IMR-90 (cell line): ENCODE data around the gene KCNK5. TPM values are rescaled to one million over a fixed set of nuclear protein-coding genes. Genes with fewer than 3 reads are reported as not detected.

Experiments
- ATAC-seq: fragments of 200-7000 bp; cut with Tn5 transposase; 2 replicates; pipeline ENCODE4 v1.9.1; 2020; ENCODE audit warnings: low read depth, mild to moderate bottlenecking, moderate library complexity
- BruUV-seq: library from RNA; stranded (reverse); fragments of 400-500 nt; replicated peaks from 2 replicates; lab custom pipeline; 2021; lab: Mats Ljungman, UMichigan
- CTCF ChIA-PET: fragments of 300-600 bp; formaldehyde crosslinking; extraction: SDS; loops from one replicate; lab custom pipeline; 2021; ENCODE audit warnings: antibody characterized with exemption; lab: Yijun Ruan, JAX
- POLR2A ChIA-PET: fragments of 300-600 bp; sonication (Branson Sonifier 250); formaldehyde crosslinking; loops from one replicate; lab custom pipeline; 2022; ENCODE audit warnings: antibody characterized with exemption; ENCODE audit not compliant: unreplicated experiment; lab: Charles Lee
- DNase-seq: peaks from one replicate; pipeline ENCODE4 v3.0.0; 2013
- H2AFZ ChIP-seq: replicated peaks from 2 replicates; pipeline ENCODE3; 2013; ENCODE audit warnings: low read length, mild to moderate bottlenecking; ENCODE audit not compliant: poor library complexity
- H2AK5ac ChIP-seq: 2 replicates; pipeline ENCODE4 v1.6.1; 2013; ENCODE audit warnings: low read depth, low read length, inconsistent platforms
- H2AK9ac ChIP-seq: replicated peaks from 2 replicates; pipeline ENCODE3; 2013; ENCODE audit warnings: mild to moderate bottlenecking, low read depth, low read length, moderate library complexity; ENCODE audit not compliant: poor library complexity
- H2BK120ac ChIP-seq: 2 replicates; pipeline ENCODE4 v1.6.1; 2013; ENCODE audit warnings: low read depth, low read length, inconsistent platforms
- H2BK15ac ChIP-seq: 3 replicates; pipeline ENCODE4 v1.6.1; 2013; ENCODE audit warnings: low read depth, low read length, inconsistent platforms
- H2BK20ac ChIP-seq: 2 replicates; pipeline ENCODE4 v1.6.1; 2013; ENCODE audit warnings: low read depth, mild to moderate bottlenecking, inconsistent platforms, low read length, moderate library complexity
- H2BK5ac ChIP-seq: 2 replicates; pipeline ENCODE4 v1.6.1; 2013; ENCODE audit warnings: mild to moderate bottlenecking, low read depth, low read length, inconsistent platforms; ENCODE audit not compliant: poor library complexity, severe bottlenecking
- H3K14ac ChIP-seq: replicated peaks from 2 replicates; pipeline ENCODE4 v1.6.1; 2013; ENCODE audit warnings: low read depth, low read length, inconsistent platforms
- H3K18ac ChIP-seq: 2 replicates; pipeline ENCODE4 v1.6.1; 2013; ENCODE audit warnings: low read depth, low read length, control low read depth
- H3K23ac ChIP-seq: 2 replicates; pipeline ENCODE4 v1.6.1; 2013; ENCODE audit warnings: low read depth, low read length, inconsistent platforms
- H3K27ac ChIP-seq: 2 replicates; pipeline ENCODE4 v1.5.1; 2013; ENCODE audit warnings: mild to moderate bottlenecking, control low read depth, low read length; ENCODE audit not compliant: insufficient read depth
- H3K27me3 ChIP-seq: 2 replicates; pipeline ENCODE4 v1.6.1; 2013; ENCODE audit warnings: low read length; ENCODE audit not compliant: control insufficient read depth, insufficient read depth
- H3K36me3 ChIP-seq: 2 replicates; pipeline ENCODE4 v1.6.1; 2013; ENCODE audit warnings: low read length, mixed read lengths; ENCODE audit not compliant: control insufficient read depth, insufficient read depth
- H3K4ac ChIP-seq: 2 replicates; pipeline ENCODE4 v1.6.1; 2013; ENCODE audit warnings: low read depth, low read length, inconsistent platforms
- H3K4me1 ChIP-seq: 2 replicates; pipeline ENCODE4 v1.6.1; 2013; ENCODE audit warnings: low read length, mixed read lengths; ENCODE audit not compliant: control insufficient read depth, insufficient read depth
- H3K4me2 ChIP-seq: 2 replicates; pipeline ENCODE4 v1.6.1; 2013; ENCODE audit warnings: low read depth, mild to moderate bottlenecking, control low read depth, low read length, moderate library complexity
- H3K4me3 ChIP-seq: 2 replicates; pipeline ENCODE4 v1.5.1; 2013; ENCODE audit warnings: low read depth, mild to moderate bottlenecking, control low read depth, low read length, moderate library complexity; ENCODE audit not compliant: insufficient read depth
- H3K56ac ChIP-seq: 2 replicates; pipeline ENCODE4 v1.6.1; 2013; ENCODE audit warnings: low read length, inconsistent platforms; ENCODE audit not compliant: insufficient read depth; ENCODE audit errors: extremely low read depth
- H3K79me1 ChIP-seq, 2 experiments: 2 replicates each; pipeline ENCODE4 v1.6.1; 2013; ENCODE audit warnings: low read length in 2 of 2, inconsistent platforms in 1 of 2, low read depth in 1 of 2
- H3K9ac ChIP-seq: 2 replicates; pipeline ENCODE4 v1.6.1; 2013; ENCODE audit warnings: low read depth, low read length, control low read depth
- H3K9me1 ChIP-seq: 2 replicates; pipeline ENCODE4 v1.6.1; 2013; ENCODE audit warnings: low read length, inconsistent platforms; ENCODE audit not compliant: insufficient read depth
- H3K9me3 ChIP-seq: 2 replicates; pipeline ENCODE4 v1.6.1; 2013; ENCODE audit warnings: low read length; ENCODE audit not compliant: control insufficient read depth, insufficient read depth
- H4K20me1 ChIP-seq: 2 replicates; pipeline ENCODE4 v1.6.1; 2013; ENCODE audit warnings: low read length, inconsistent platforms; ENCODE audit not compliant: insufficient read depth
- H4K5ac ChIP-seq: 2 replicates; pipeline ENCODE4 v1.6.1; 2013; ENCODE audit warnings: mild to moderate bottlenecking, low read depth, low read length, control low read depth
- H4K8ac ChIP-seq, 2 experiments: 2 replicates each; pipeline ENCODE4 v1.6.1; 2013; ENCODE audit warnings: low read depth in 2 of 2, low read length in 2 of 2, control low read depth in 1 of 2, inconsistent platforms in 1 of 2
- H4K91ac ChIP-seq: 2 replicates; pipeline ENCODE4 v1.6.1; 2013; ENCODE audit warnings: low read depth, low read length, inconsistent platforms; ENCODE audit not compliant: insufficient read depth
- BHLHE40 ChIP-seq: fragments of 150-350 bp; IDR thresholded peaks from 2 replicates; pipeline ENCODE4 v1.6.1; 2016; ENCODE audit warnings: mild to moderate bottlenecking, low read depth, low read length
- CEBPB ChIP-seq: IDR thresholded peaks from 2 replicates; pipeline ENCODE4 v1.6.1; 2012; ENCODE audit warnings: low read depth, low read length, improper control_type of control experiment
- FOS ChIP-seq: fragments of 150-350 bp; IDR thresholded peaks from 2 replicates; pipeline ENCODE4 v1.6.1; 2016; ENCODE audit warnings: low read depth, low read length
- MAFK ChIP-seq: IDR thresholded peaks from 2 replicates; pipeline ENCODE4 v1.6.1; 2012; ENCODE audit warnings: low read depth, low read length, improper control_type of control experiment
- MAZ ChIP-seq: IDR thresholded peaks from 2 replicates; pipeline ENCODE4 v1.6.1; 2012; ENCODE audit warnings: low read depth, mild to moderate bottlenecking, low read length, improper control_type of control experiment, moderate library complexity, borderline replicate concordance
- NFE2L2 ChIP-seq: fragments of 150-350 bp; IDR thresholded peaks from 2 replicates; pipeline ENCODE4 v1.6.1; 2016; ENCODE audit warnings: low read depth, mild to moderate bottlenecking, low read length
- RAD21 ChIP-seq: IDR thresholded peaks from 2 replicates; pipeline ENCODE4 v1.6.1; 2012; ENCODE audit warnings: low read length, improper control_type of control experiment
- RCOR1 ChIP-seq: IDR thresholded peaks from 2 replicates; pipeline ENCODE4 v1.6.1; 2012; ENCODE audit warnings: mild to moderate bottlenecking, low read length, improper control_type of control experiment; ENCODE audit not compliant: insufficient replicate concordance
- SMC3 ChIP-seq: fragments of 150-350 bp; IDR thresholded peaks from 2 replicates; pipeline ENCODE4 v1.6.1; 2016; ENCODE audit warnings: low read depth, mild to moderate bottlenecking, antibody characterized with exemption, low read length, moderate library complexity
- WGBS, 2 experiments: methylation state at CpG; one replicate each; pipeline versions ENCODE4 v1.1.5 to v1.1.7; 2013; ENCODE audit warnings: missing lambda C conversion rate in 2 of 2; ENCODE audit not compliant: insufficient read length in 1 of 2; ENCODE audit errors: extremely low coverage in 2 of 2; 5-methylcytosine and 5-hydroxymethylcytosine counted together
- dilution Hi-C: fragments of 300-500 bp; cut with HindIII; formaldehyde crosslinking; loops from one replicate; pipeline ENCODE4 v1.14.3; 2018; ENCODE audit warnings: low sequenced_read_pairs; ENCODE audit not compliant: unreplicated experiment
- in situ Hi-C: fragments of 300-500 bp; cut with MboI; formaldehyde crosslinking; loops from 3 replicates; pipeline ENCODE4 v1.14.3; 2019; ENCODE audit warnings: low sequenced_read_pairs, inconsistent platforms, mixed read lengths
- intact Hi-C: fragments of 100-400 bp; cut with micrococcal nuclease; formaldehyde crosslinking; loops from 2 replicates; pipeline ENCODE4 v1.10.0; 2022
- polyA plus RNA-seq, 3 experiments: library from polyadenylated mRNA; depleted of rRNA; stranded (reverse); fragments of >200 nt; gene quantifications; 2 replicates each; pipeline ENCODE4 v1.2.3, GENCODE V29; 2012; ENCODE audit warnings: low replicate concordance in 1 of 3
- total RNA-seq: library from RNA; depleted of rRNA; stranded (reverse); fragments of >200 nt; gene quantifications from 2 replicates; pipeline ENCODE4 v1.2.3, GENCODE V29; 2012
- TF ChIP-seq, protein P1 (sequence below): fragments of 150-350 bp; IDR thresholded peaks from 2 replicates; pipeline ENCODE4 v1.6.1; 2017; ENCODE audit warnings: mild to moderate bottlenecking, antibody characterized with exemption, low read length, low read depth
- TF ChIP-seq, protein P2 (sequence below): conservative IDR thresholded peaks from 2 replicates; pipeline ENCODE4 v1.5.1; 2012; ENCODE audit warnings: mild to moderate bottlenecking, low read depth, low read length, improper control_type of control experiment

KCNK5 gene
- total and polyA plus RNA-seq, 2 of the 4 experiments (the other 2 are of a cell fraction): not detected

DNA sequence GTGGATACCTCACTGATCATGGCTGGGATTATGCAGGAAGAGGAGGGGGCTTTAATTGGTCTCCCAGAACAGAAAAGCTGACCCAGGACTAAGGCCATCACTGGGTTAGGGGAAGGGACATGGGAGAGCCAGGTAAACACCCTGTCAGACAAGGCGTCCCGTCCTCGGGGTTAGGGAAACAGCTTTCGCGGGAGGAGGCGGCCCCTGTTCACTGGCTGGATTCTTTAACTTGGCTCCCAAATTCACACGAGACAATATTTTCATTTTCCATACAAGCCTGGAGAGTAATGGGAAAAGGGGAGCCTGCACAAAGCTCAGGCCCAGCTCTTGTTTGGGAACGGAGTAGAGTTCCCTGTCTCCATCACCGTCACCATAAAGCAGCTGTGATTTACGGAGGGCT lies 29.3 kb downstream of the KCNK5 start:
- no peaks in the 10 kb centered on the region for H3K9me3 ChIP-seq
- no peak overlapping the region for H3K18ac ChIP-seq
- H3K79me1 ChIP-seq: no peaks in the 10 kb centered on the region
- no peak overlapping the region for H3K27ac ChIP-seq
- H4K8ac ChIP-seq: no peak overlapping the region
- no peaks in the 10 kb centered on the region for H4K20me1 ChIP-seq
- no peak overlapping the region for H3K56ac ChIP-seq
- no peak for TF ChIP-seq FOS
- TF ChIP-seq MAFK: no peak
- no peak for TF ChIP-seq SMC3
- no peak for TF ChIP-seq RCOR1
- TF ChIP-seq, protein P1, sequence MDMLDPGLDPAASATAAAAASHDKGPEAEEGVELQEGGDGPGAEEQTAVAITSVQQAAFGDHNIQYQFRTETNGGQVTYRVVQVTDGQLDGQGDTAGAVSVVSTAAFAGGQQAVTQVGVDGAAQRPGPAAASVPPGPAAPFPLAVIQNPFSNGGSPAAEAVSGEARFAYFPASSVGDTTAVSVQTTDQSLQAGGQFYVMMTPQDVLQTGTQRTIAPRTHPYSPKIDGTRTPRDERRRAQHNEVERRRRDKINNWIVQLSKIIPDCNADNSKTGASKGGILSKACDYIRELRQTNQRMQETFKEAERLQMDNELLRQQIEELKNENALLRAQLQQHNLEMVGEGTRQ: no peak
- TF ChIP-seq RAD21: no peak
- no peak for TF ChIP-seq NFE2L2
- TF ChIP-seq CEBPB: no peak
- TF ChIP-seq, protein P2, sequence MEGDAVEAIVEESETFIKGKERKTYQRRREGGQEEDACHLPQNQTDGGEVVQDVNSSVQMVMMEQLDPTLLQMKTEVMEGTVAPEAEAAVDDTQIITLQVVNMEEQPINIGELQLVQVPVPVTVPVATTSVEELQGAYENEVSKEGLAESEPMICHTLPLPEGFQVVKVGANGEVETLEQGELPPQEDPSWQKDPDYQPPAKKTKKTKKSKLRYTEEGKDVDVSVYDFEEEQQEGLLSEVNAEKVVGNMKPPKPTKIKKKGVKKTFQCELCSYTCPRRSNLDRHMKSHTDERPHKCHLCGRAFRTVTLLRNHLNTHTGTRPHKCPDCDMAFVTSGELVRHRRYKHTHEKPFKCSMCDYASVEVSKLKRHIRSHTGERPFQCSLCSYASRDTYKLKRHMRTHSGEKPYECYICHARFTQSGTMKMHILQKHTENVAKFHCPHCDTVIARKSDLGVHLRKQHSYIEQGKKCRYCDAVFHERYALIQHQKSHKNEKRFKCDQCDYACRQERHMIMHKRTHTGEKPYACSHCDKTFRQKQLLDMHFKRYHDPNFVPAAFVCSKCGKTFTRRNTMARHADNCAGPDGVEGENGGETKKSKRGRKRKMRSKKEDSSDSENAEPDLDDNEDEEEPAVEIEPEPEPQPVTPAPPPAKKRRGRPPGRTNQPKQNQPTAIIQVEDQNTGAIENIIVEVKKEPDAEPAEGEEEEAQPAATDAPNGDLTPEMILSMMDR: no peak
- TF ChIP-seq BHLHE40: no peak
- no peak for TF ChIP-seq MAZ
- dilution Hi-C loops (no loop called here), in situ Hi-C loops (no loop called here), intact Hi-C loops (no loop called here)
- H2BK15ac ChIP-seq: no peak overlapping the region
- H3K4ac ChIP-seq: no peak overlapping the region
- POLR2A ChIA-PET: no interaction called here
- H4K91ac ChIP-seq: no peak overlapping the region
- H3K9me1 ChIP-seq: no peaks in the 10 kb centered on the region
- no peaks in the 10 kb centered on the region for H3K4me1 ChIP-seq
- no peak overlapping the region for H2AK9ac ChIP-seq
- H2AK5ac ChIP-seq: no peak overlapping the region
- CTCF ChIA-PET: no interaction called here
- no CpG with 5 or more reads among the region's 10 CpGs for WGBS, 2 experiments
- H3K23ac ChIP-seq: no peak overlapping the region
- no peak overlapping the region for H2BK5ac ChIP-seq
- H3K9ac ChIP-seq: no peak overlapping the region
- H2BK20ac ChIP-seq: no peak overlapping the region
- no TSS peak for BruUV-seq
- no peak for DNase-seq
- no peak overlapping the region for H3K4me2 ChIP-seq
- H4K5ac ChIP-seq: no peak overlapping the region
- H3K4me3 ChIP-seq: no peak overlapping the region
- no peaks in the 10 kb centered on the region for H3K36me3 ChIP-seq
- ATAC-seq: no peak
- H3K27me3 ChIP-seq: no peaks in the 10 kb centered on the region
- H2BK120ac ChIP-seq: no peak overlapping the region
- H2AFZ ChIP-seq: no peak overlapping the region
- H3K14ac ChIP-seq: no peak overlapping the region
